GM23248 (cell line): ENCODE measurements around the gene CYTH4. TPM values are rescaled to one million over a fixed set of nuclear protein-coding genes. Genes with fewer than 3 reads are reported as not detected.

Experiments used
- DNase-seq: peaks from one replicate; pipeline ENCODE4 v3.0.0-alpha.2; 2015
- H2AFZ ChIP-seq: fragments of 200-600 bp; sonication (generic); 2 replicates; pipeline ENCODE4 v1.6.1; 2016; ENCODE audit warnings: antibody characterized with exemption
- H3F3A ChIP-seq: fragments of 200-600 bp; sonication (generic); 2 replicates; pipeline ENCODE4 v1.6.1; 2016; ENCODE audit warnings: mild to moderate bottlenecking, antibody characterized with exemption, mixed run types; ENCODE audit not compliant: insufficient read depth
- H3K27ac ChIP-seq: fragments of 200-600 bp; sonication (generic); 2 replicates; pipeline ENCODE4 v1.5.1; 2016; ENCODE audit warnings: mild to moderate bottlenecking
- H3K27me3 ChIP-seq: fragments of 200-600 bp; sonication (generic); replicated peaks from 2 replicates; pipeline ENCODE4 v1.6.1; 2016; ENCODE audit warnings: mild to moderate bottlenecking; ENCODE audit not compliant: insufficient read depth
- H3K36me3 ChIP-seq: fragments of 200-600 bp; sonication (generic); 2 replicates; pipeline ENCODE4 v1.6.1; 2016; ENCODE audit warnings: low read depth, mild to moderate bottlenecking
- H3K4me1 ChIP-seq: fragments of 200-600 bp; sonication (generic); 2 replicates; pipeline ENCODE4 v1.6.1; 2016; ENCODE audit warnings: mild to moderate bottlenecking; ENCODE audit not compliant: insufficient read depth
- H3K4me2 ChIP-seq: fragments of 200-600 bp; sonication (generic); one replicate; pipeline ENCODE4 v1.6.1; 2016; ENCODE audit warnings: mild to moderate bottlenecking; ENCODE audit not compliant: unreplicated experiment
- H3K4me3 ChIP-seq: fragments of 200-600 bp; sonication (generic); 2 replicates; pipeline ENCODE4 v1.5.1; 2016; ENCODE audit warnings: mild to moderate bottlenecking
- H3K79me2 ChIP-seq: fragments of 200-600 bp; sonication (generic); 2 replicates; pipeline ENCODE4 v1.6.1; 2016; ENCODE audit warnings: mild to moderate bottlenecking; ENCODE audit not compliant: insufficient read depth
- H3K9ac ChIP-seq: fragments of 200-600 bp; sonication (generic); 2 replicates; pipeline ENCODE4 v1.6.1; 2016; ENCODE audit warnings: mild to moderate bottlenecking
- H3K9me2 ChIP-seq: fragments of 200-600 bp; sonication (generic); 2 replicates; pipeline ENCODE4 v1.6.1; 2016; ENCODE audit warnings: mixed run types, mild to moderate bottlenecking, moderate library complexity; ENCODE audit not compliant: insufficient read depth
- H3K9me3 ChIP-seq: fragments of 200-600 bp; sonication (generic); one replicate; pipeline ENCODE4 v1.6.1; 2017; ENCODE audit warnings: low read depth
- H4K20me1 ChIP-seq: fragments of 200-600 bp; sonication (generic); 2 replicates; pipeline ENCODE4 v1.6.0; 2016; ENCODE audit not compliant: insufficient read depth
- EZH2 ChIP-seq: fragments of 200-600 bp; sonication (generic); IDR thresholded peaks from 2 replicates; pipeline ENCODE4 v1.6.1; 2018; ENCODE audit warnings: antibody characterized with exemption, mild to moderate bottlenecking; ENCODE audit not compliant: insufficient read depth, poor library complexity, severe bottlenecking
- EZH2phosphoT487 ChIP-seq: fragments of 200-600 bp; sonication (generic); IDR thresholded peaks from 2 replicates; pipeline ENCODE4 v1.6.1; 2018; ENCODE audit warnings: antibody characterized with exemption, moderate library complexity, mild to moderate bottlenecking, low read depth; ENCODE audit not compliant: insufficient read depth
- WGBS, 2 experiments: methylation state at CpG; one replicate each; pipeline ENCODE4 v1.1.6; 2015 to 2017; ENCODE audit warnings: low lambda C conversion rate in 2 of 2, low coverage in 1 of 2; ENCODE audit errors: missing lambda C conversion rate in 2 of 2; 5-methylcytosine and 5-hydroxymethylcytosine counted together
- in situ Hi-C: fragments of 300-500 bp; cut with MboI; formaldehyde crosslinking; loops from 2 replicates; pipeline ENCODE4 v1.15.0; 2020
- polyA plus RNA-seq: library from polyadenylated mRNA; unstranded; fragments of >200 nt; fragmentation: Nextera tagmentation; extraction: Ambion mirVana; gene quantifications from 2 replicates; pipeline ENCODE4 v1.2.1, GENCODE V29; 2016
- total RNA-seq: library from RNA; depleted of rRNA; stranded (reverse); fragments of >200 nt; shearing (Covaris generic); gene quantifications from 2 replicates; pipeline ENCODE4 v1.2.3, GENCODE V29; 2014

Gene CYTH4
- total and polyA plus RNA-seq, 2 experiments from 2014 or later = not detected

DNA sequence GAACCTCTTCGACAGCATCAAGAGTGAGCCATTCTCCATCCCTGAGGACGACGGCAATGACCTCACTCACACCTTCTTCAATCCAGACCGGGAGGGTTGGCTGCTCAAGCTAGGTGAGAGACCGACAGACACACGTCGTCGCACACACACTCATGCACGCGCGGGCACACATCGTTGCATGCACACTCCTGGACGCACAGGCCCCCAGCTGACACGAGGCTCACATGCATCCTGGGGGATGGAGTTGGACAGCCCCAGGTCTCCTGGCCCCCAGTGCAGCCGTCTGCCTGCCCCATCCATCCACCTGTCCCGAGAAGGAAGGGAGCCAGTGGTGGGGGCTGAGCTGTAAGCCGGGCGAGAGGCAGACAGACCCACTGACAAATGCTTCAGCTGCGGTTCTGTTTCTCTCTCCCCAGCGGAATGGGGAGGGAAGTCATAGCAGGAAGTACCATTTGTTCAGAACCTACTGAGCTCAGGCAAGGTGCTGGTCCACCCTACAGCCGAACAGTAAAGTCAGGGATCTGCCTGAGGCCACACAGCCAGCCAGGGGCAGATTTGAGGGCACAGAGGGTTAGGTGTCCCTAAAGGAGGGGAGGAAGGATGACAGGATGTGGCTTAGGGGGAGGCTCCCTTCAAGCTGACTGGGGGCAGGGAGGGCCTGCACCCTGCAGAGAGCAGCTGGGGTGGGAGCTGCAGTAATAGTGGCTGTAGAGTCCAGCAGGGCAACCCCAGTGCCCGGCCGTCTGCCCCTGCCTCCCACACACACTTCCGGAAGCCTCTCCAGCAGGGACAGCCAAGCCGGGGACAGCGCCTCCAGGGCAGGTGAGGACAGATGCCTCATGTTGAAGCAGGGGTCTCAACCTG is 27.1 kb downstream of the CYTH4 start:
- WGBS, 2 experiments = 70 to 72% methylated on average over 26 of the region's 26 CpGs
- Histone ChIP-seq H3K4me3 (no peak overlapping the region), H3K9me2 (no peaks in the 10 kb centered on the region), H3F3A (peaks cover 26% of the 10 kb centered on the region), H4K20me1 (no peaks in the 10 kb centered on the region), H3K27me3 (no peaks in the 10 kb centered on the region), H3K9ac (no peak overlapping the region), H3K79me2 (no peaks in the 10 kb centered on the region), H3K36me3 (no peaks in the 10 kb centered on the region), H3K27ac (no peak overlapping the region), H3K4me1 (peaks cover 34% of the 10 kb centered on the region), H3K4me2 (no peak overlapping the region), H3K9me3 (no peaks in the 10 kb centered on the region), H2AFZ (no peak overlapping the region)
- in situ Hi-C loops = loop anchor here (10.0 kb wide), 1 partner anchor 145 kb away; no protein-coding TSS in a partner anchor
- TF ChIP-seq EZH2phosphoT487 = no peak
- no peak for TF ChIP-seq EZH2
- no peak for DNase-seq

DNA sequence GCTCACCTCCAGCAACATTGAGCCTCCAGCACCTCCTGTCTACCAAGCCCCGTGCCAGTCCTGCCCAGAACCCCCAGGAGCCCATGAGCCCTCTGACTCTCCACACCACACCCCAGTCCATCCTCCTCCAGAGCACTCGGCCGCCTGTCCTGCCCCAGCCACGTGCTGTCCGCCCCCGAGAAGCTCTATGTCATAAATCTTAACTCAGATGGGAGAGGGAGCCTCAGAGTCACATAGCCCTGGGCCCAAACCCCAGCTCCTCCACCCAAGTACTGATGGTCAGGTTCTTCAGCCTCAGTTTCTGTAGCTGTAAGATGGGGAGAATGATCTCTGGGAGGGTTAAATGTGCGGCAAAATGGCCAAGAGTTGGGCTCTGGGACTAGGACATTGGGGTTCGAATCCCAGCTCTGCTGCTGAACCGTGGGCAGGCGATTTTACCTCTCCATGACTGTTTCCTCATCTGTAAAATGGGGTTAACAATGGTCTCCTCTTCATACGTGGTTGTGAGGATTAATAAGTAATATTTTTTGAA is 27.8 kb downstream of the CYTH4 start:
- no peaks in the 10 kb centered on the region for H4K20me1 ChIP-seq
- 60 to 63% methylated on average over 11 of the region's 11 CpGs for WGBS, 2 experiments
- no peak for TF ChIP-seq EZH2
- no peak for TF ChIP-seq EZH2phosphoT487
- H2AFZ ChIP-seq = no peak overlapping the region
- H3K4me1 ChIP-seq = peaks cover 27% of the 10 kb centered on the region
- no peak overlapping the region for H3K4me3 ChIP-seq
- H3K79me2 ChIP-seq = no peaks in the 10 kb centered on the region
- H3K9ac ChIP-seq = no peak overlapping the region
- peak; percentile 25 for DNase-seq
- H3K4me2 ChIP-seq = no peak overlapping the region
- no peaks in the 10 kb centered on the region for H3K27me3 ChIP-seq
- in situ Hi-C loops = loop anchor here (10.0 kb wide), 1 partner anchor 145 kb away; no protein-coding TSS in a partner anchor
- no peak overlapping the region for H3K27ac ChIP-seq
- no peaks in the 10 kb centered on the region for H3K9me3 ChIP-seq
- H3F3A ChIP-seq = peaks cover 26% of the 10 kb centered on the region
- no peaks in the 10 kb centered on the region for H3K9me2 ChIP-seq
- no peaks in the 10 kb centered on the region for H3K36me3 ChIP-seq

- Histone ChIP-seq H2AFZ (no peak overlapping the region), H3F3A (peaks cover 23% of the 10 kb centered on the region), H4K20me1 (no peaks in the 10 kb centered on the region), H3K4me3 (no peak overlapping the region), H3K9me2 (no peaks in the 10 kb centered on the region), H3K4me2 (no peak overlapping the region), H3K9me3 (no peaks in the 10 kb centered on the region), H3K79me2 (no peaks in the 10 kb centered on the region), H3K9ac (no peak overlapping the region), H3K27me3 (no peaks in the 10 kb centered on the region), H3K4me1 (peaks cover 26% of the 10 kb centered on the region), H3K36me3 (no peaks in the 10 kb centered on the region), H3K27ac (no peak overlapping the region)
- in situ Hi-C loops = loop anchor here (10.0 kb wide), 1 partner anchor 144 kb away; no protein-coding TSS in a partner anchor
- no peak for DNase-seq
- TF ChIP-seq EZH2 = no peak
- TF ChIP-seq EZH2phosphoT487 = no peak
- 89 to 92% methylated on average over 19 to 25 of the region's 25 CpGs for WGBS, 2 experiments
Observed at GRCh38 chr22:37310815-37311595, 28.7 kb downstream of the CYTH4 start.

DNA sequence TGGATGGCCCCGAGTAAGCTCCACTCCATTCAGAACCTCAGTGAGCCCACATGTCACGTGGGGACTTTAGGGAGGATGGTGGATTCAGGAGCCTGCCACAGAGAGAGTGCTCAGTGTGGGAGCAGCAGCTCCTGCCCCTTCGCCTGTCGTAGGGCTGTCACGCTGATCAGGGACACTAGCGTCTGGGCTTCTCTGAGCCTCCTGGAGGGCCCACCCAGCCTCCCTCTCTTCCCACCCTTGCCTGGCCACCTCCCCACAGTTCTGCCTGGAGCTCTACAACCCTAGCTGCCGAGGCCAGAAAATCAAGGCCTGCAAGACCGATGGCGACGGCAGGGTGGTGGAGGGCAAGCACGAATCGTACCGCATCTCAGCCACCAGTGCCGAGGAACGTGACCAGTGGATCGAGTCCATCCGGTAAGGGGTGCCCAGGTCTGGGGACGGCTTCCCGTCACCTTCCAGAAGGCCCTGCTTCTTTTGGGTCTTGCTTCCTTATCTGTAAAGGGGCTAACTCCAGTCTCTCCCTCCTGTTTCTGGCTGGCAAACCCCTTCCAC is 29.5 kb downstream of the CYTH4 start:
- H2AFZ ChIP-seq = no peak overlapping the region
- H3K27ac ChIP-seq = no peak overlapping the region
- H3F3A ChIP-seq = peaks cover 15% of the 10 kb centered on the region
- H4K20me1 ChIP-seq = no peaks in the 10 kb centered on the region
- no peak overlapping the region for H3K4me2 ChIP-seq
- no peaks in the 10 kb centered on the region for H3K79me2 ChIP-seq
- H3K9me2 ChIP-seq = no peaks in the 10 kb centered on the region
- in situ Hi-C loops = loop anchor here (10.0 kb wide), 1 partner anchor 143 kb away; no protein-coding TSS in a partner anchor
- no peak overlapping the region for H3K4me3 ChIP-seq
- peaks cover 20% of the 10 kb centered on the region for H3K4me1 ChIP-seq
- no peaks in the 10 kb centered on the region for H3K9me3 ChIP-seq
- no peak overlapping the region for H3K9ac ChIP-seq
- no peaks in the 10 kb centered on the region for H3K27me3 ChIP-seq
- no peak for DNase-seq
- TF ChIP-seq EZH2 (no peak), EZH2phosphoT487 (no peak)
- H3K36me3 ChIP-seq = no peaks in the 10 kb centered on the region
- WGBS, 2 experiments = 83 to 85% methylated on average over 19 of the region's 19 CpGs
